Measurements from ENCODE around the gene NCF2. TPM values are rescaled to one million over a fixed set of nuclear protein-coding genes. Genes with fewer than 3 reads are reported as not detected.

The NCF2 gene
- total RNA-seq, 8 experiments from 2014 or later = 0.27 to 24.8 (median 0.77) TPM

DNA sequence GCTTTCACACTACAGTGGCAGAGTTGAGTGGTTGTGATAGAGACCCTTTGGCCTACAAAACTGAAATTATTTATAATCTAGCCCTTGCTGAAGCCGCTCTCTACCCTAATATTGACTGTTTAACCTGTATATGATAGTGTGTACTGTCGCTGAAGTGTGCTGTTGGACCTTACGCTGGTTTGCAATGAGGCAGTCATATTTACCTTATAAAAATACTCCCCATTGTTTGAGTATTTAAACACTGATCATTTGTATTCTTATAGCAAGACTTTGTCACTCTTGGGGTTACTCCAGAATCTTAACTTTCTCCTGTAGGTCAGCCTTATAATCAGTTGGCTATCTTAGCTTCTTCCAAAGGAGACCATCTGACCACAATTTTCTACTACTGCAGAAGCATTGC, 61.7 kb downstream of the NCF2 start:
- Histone ChIP-seq H3K4me3 (no peak overlapping the region), H3K27ac (no peak overlapping the region), H3K4me1 (replicated peaks in 1 of 2) (no peaks in the 10 kb centered on the region)
- in situ Hi-C loops (cut with MboI; ENCODE audit: low pct_unique_long_range_greater_than_20kb in 2 of 9, low sequenced_read_pairs in 9 of 9, unreplicated experiment in 9 of 9) = loop anchor here in 1 of 9 experiments (25.0 kb wide), 1 partner anchor 241 kb away; no protein-coding TSS in a partner anchor
- no peak for ATAC-seq (replicated peaks in 6 of 8)
- whole genome bisulfite sequencing, 10 experiments = 80 to 100% (median 100%) methylated on average over 1 to 3 of the region's 3 CpGs; no CpG with 5 or more reads in 1 of the 10 experiments

GRCh38 chr1:183522104-183522503, 68.2 kb downstream of the NCF2 start:
- 80 to 100% (median 100%) methylated on average over 1 of the region's 1 CpG; no CpG with 5 or more reads in 1 of the 10 experiments for WGBS, 10 experiments
- in situ Hi-C loops (cut with MboI; ENCODE audit: low pct_unique_long_range_greater_than_20kb in 2 of 9, low sequenced_read_pairs in 9 of 9, unreplicated experiment in 9 of 9) = no loop called here

DNA sequence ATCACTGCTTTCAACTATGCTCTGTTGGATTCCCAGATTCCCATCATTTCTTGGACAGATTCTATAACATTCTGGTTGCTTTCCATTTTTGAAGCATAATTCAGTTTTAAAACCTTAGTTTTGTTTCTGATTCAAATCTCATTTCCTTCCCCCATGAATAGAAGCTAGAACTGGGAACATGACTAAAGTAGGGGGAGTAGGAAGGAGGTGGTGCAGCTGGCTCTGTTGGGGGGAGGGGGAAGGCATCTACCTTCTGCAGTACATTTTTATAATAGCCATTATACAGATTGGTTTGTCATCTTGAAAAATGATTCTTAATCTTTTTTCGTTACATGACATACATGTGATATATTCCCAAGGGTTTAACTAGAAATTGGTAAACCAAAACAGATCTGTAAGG, 69.9 kb downstream of the NCF2 start:
- ATAC-seq (replicated peaks in 6 of 8) = no peak
- 100% methylated on average over 1 of the region's 1 CpG; no CpG with 5 or more reads in 1 of the 10 experiments for WGBS, 10 experiments
- no peak overlapping the region for H3K4me3 ChIP-seq
- H3K4me1 ChIP-seq (replicated peaks in 1 of 2) = no peaks in the 10 kb centered on the region
- H3K27ac ChIP-seq = no peak overlapping the region
- in situ Hi-C loops (cut with MboI; ENCODE audit: low pct_unique_long_range_greater_than_20kb in 2 of 9, low sequenced_read_pairs in 9 of 9, unreplicated experiment in 9 of 9) = no loop called here

More at GRCh38 chr1:183522104-183522503, 68.2 kb downstream of the NCF2 start:
- no peak overlapping the region for H3K27ac ChIP-seq
- no peaks in the 10 kb centered on the region for H3K4me1 ChIP-seq (replicated peaks in 1 of 2)
- no peak overlapping the region for H3K4me3 ChIP-seq
- ATAC-seq (replicated peaks in 6 of 8) = no peak

DNA sequence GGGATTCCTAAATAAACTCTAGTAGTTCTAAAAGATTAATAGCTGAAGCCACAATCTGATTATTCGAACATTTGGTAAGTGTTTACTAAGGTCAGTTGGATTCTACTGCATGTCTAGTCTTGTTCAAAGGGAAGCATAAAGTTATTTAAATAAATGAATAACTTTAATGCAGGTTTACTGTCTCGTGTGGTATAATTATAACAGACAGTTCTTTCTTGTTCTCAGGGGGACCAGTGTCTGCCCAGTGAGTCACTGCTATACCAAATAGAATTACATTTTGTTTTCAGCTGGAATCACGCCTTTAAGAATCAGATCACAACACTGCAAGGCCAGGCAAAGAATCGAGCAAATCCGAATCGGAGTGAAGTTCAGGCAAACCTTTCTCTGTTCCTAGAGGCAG, 72.9 kb downstream of the NCF2 start:
- Histone ChIP-seq H3K4me1 (replicated peaks in 1 of 2) (no peaks in the 10 kb centered on the region), H3K4me3 (no peak overlapping the region), H3K27ac (no peak overlapping the region)
- in situ Hi-C loops (cut with MboI; ENCODE audit: low pct_unique_long_range_greater_than_20kb in 2 of 9, low sequenced_read_pairs in 9 of 9, unreplicated experiment in 9 of 9) = no loop called here
- ATAC-seq (replicated peaks in 6 of 8) = peak in 3 of 8 experiments; percentile 54 to 68 (median 66)
- 39 to 100% (median 92%) methylated on average over 2 to 6 of the region's 6 CpGs; no CpG with 5 or more reads in 1 of the 10 experiments for WGBS, 10 experiments

DNA sequence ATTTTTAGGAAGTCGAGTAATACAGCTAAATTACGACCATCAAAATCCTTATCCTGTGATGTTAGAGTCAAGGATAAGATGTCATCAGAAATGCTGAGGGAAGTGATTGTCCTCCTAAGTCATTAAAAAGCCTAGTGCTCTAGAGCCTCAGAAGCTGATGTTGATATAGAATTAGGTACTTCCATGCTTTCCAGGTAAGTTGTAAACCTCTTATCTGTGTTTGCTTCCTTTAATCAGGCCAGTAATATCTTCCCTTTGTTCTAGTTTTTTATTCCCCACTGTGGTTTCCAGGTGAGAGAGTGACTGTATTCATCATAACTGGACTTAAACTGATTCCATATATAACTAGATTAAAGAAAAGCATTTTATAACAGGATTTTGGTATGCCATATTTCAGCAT, 73.5 kb downstream of the NCF2 start:
- in situ Hi-C loops (cut with MboI; ENCODE audit: low pct_unique_long_range_greater_than_20kb in 2 of 9, low sequenced_read_pairs in 9 of 9, unreplicated experiment in 9 of 9) = no loop called here
- WGBS, 10 experiments = 81 to 100% (median 92%) methylated on average over 2 of the region's 2 CpGs
- no peaks in the 10 kb centered on the region for H3K4me1 ChIP-seq (replicated peaks in 1 of 2)
- H3K27ac ChIP-seq = no peak overlapping the region
- H3K4me3 ChIP-seq = no peak overlapping the region
- no peak for ATAC-seq (replicated peaks in 6 of 8)

DNA sequence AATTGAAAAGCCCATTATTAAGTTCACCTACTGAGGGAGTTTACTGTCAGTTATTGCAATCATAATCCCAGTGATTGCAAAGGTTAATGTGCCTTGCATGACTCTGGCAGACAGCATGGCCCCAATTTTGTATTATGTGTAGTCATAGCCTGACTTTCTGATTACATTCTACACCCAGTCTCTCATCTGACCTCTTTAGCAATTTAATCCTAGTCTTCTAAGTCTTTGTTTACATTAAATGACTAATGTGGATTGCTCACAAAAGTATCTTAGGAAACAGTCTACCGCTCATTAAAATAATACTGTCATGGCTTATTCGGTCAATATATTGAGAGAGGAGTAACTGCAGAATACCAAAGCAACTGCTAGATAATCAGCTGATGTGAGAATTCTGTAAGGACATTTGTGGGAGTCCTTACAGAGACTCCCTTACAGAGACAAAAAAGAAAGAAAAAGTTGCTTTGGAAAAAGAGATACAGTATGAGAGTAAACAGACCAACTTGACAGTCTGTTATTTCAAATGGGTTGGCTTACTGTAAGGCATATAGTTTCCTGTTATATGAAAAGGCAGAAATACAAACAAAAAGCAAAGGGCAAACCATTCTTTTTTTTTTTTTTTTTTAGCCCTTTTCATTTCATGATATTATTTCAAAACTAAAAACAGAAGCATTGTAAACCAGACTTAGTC, 75.1 kb downstream of the NCF2 start:
- WGBS, 10 experiments = 0 to 100% (median 86%) methylated on average over 1 to 2 of the region's 2 CpGs
- in situ Hi-C loops (cut with MboI; ENCODE audit: low pct_unique_long_range_greater_than_20kb in 2 of 9, low sequenced_read_pairs in 9 of 9, unreplicated experiment in 9 of 9) = no loop called here
- peak in 4 of 8 experiments; percentile 74 to 87 (median 82) for ATAC-seq (replicated peaks in 6 of 8)

GRCh38 chr1:183514235-183514634, 76.0 kb downstream of the NCF2 start:
- H3K4me3 ChIP-seq = no peak overlapping the region
- H3K4me1 ChIP-seq (replicated peaks in 1 of 2) = no peaks in the 10 kb centered on the region
- H3K27ac ChIP-seq = no peak overlapping the region
- in situ Hi-C loops (cut with MboI; ENCODE audit: low pct_unique_long_range_greater_than_20kb in 2 of 9, low sequenced_read_pairs in 9 of 9, unreplicated experiment in 9 of 9) = no loop called here
- 60 to 100% (median 83%) methylated on average over 1 of the region's 1 CpG; no CpG with 5 or more reads in 1 of the 10 experiments for WGBS, 10 experiments
- ATAC-seq (replicated peaks in 6 of 8) = no peak

More for the DNA sequence above, 75.1 kb downstream of the NCF2 start:
- no peak overlapping the region for H3K27ac ChIP-seq
- H3K4me1 ChIP-seq (replicated peaks in 1 of 2) = no peaks in the 10 kb centered on the region
- H3K4me3 ChIP-seq = no peak overlapping the region

GRCh38 chr1:183512450-183512849, 77.8 kb downstream of the NCF2 start:
- Histone ChIP-seq H3K4me3 (no peak overlapping the region), H3K4me1 (replicated peaks in 1 of 2) (no peaks in the 10 kb centered on the region), H3K27ac (no peak overlapping the region)
- WGBS, 10 experiments = 80 to 100% (median 98%) methylated on average over 1 to 2 of the region's 2 CpGs
- in situ Hi-C loops (cut with MboI; ENCODE audit: low pct_unique_long_range_greater_than_20kb in 2 of 9, low sequenced_read_pairs in 9 of 9, unreplicated experiment in 9 of 9) = no loop called here
- no peak for ATAC-seq (replicated peaks in 6 of 8)

DNA sequence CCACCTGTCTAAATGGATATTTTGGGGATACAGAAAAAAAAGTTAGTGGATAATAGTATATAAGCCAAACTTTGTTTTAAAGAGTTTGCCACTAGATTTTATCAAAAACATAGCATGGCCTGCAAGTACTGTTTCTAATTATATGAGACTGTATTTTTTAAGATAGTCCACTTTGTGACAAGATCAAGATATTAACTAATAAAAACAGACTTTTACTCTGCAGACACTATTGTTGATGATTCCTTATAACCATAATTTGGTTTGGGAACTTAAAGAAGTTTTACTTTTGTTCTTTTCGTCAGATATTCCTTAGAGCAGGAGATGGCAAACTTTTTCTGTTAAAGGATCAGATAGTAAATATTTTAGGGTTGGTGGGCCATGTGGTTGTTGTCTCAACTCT, 81.6 kb downstream of the NCF2 start:
- WGBS, 10 experiments = 75 to 100% (median 100%) methylated on average over 1 of the region's 1 CpG; no CpG with 5 or more reads in 1 of the 10 experiments
- Histone ChIP-seq H3K4me1 (replicated peaks in 1 of 2) (no peaks in the 10 kb centered on the region), H3K27ac (no peak overlapping the region), H3K4me3 (no peak overlapping the region)
- ATAC-seq (replicated peaks in 6 of 8) = no peak
- in situ Hi-C loops (cut with MboI; ENCODE audit: low pct_unique_long_range_greater_than_20kb in 2 of 9, low sequenced_read_pairs in 9 of 9, unreplicated experiment in 9 of 9) = no loop called here

GRCh38 chr1:183506561-183506960, 83.7 kb downstream of the NCF2 start:
- no peak overlapping the region for H3K4me3 ChIP-seq
- no peak for ATAC-seq (replicated peaks in 6 of 8)
- in situ Hi-C loops (cut with MboI; ENCODE audit: low pct_unique_long_range_greater_than_20kb in 2 of 9, low sequenced_read_pairs in 9 of 9, unreplicated experiment in 9 of 9) = no loop called here
- WGBS, 10 experiments = 6 to 100% (median 93%) methylated on average over 2 to 4 of the region's 4 CpGs; no CpG with 5 or more reads in 1 of the 10 experiments
- no peaks in the 10 kb centered on the region for H3K4me1 ChIP-seq (replicated peaks in 1 of 2)
- no peak overlapping the region for H3K27ac ChIP-seq

Other genes with a start within 250 kb of the NCF2 start
- gene NMNAT2, start 172.1 kb downstream of the NCF2 start, total RNA-seq = 10 to 100 TPM in 5 of 8 experiments, 1 to 10 TPM in 1, under 1 TPM in 2; 0.25 to 68.9 (median 37.4) TPM
- 10 to 100 TPM; 12.0 to 51.6 (median 26.8) TPM for gene SMG7, start 118.0 kb downstream of the NCF2 start, total RNA-seq
- 100 to 1,000 TPM; 119 to 670 (median 172) TPM for gene ARPC5, start 45.3 kb upstream of the NCF2 start, total RNA-seq
- gene APOBEC4, start 62.9 kb upstream of the NCF2 start, total RNA-seq = 1 to 10 TPM in 6 of 8 experiments, under 1 TPM in 2; 0.42 to 7.2 (median 1.4) TPM
- gene RGL1, start 214.7 kb upstream of the NCF2 start, total RNA-seq = 10 to 100 TPM in 5 of 8 experiments, 1 to 10 TPM in 3; 8.4 to 92.5 (median 18.0) TPM